Memory B cell (primary cell): ENCODE data around the gene HOXA6.
A peak's percentile ranks its signal among the peaks of the same experiment; 100 is the strongest.

ENCODE experiments used
- ATAC-seq: fragments of 150-1000 bp; cut with Tn5 transposase; 2 replicates; pipeline ENCODE4 v1.10.0; 2021; ENCODE audit warnings: low read depth, mild to moderate bottlenecking, moderate library complexity
- DNase-seq, 2 donors: peaks; one replicate each; pipeline ENCODE4 v3.0.0; 2022; ENCODE audit warnings: low spot score in 2 of 2
- H3K27ac Mint-ChIP-seq: one replicate; pipeline ENCODE4 v1.8.0; 2022; ENCODE audit warnings: mild to moderate bottlenecking, moderate library complexity, mixed read lengths
- H3K27me3 Mint-ChIP-seq: one replicate; pipeline ENCODE4 v1.8.0; 2022; ENCODE audit warnings: mixed read lengths
- H3K36me3 Mint-ChIP-seq: one replicate; pipeline ENCODE4 v1.8.0; 2022; ENCODE audit warnings: mild to moderate bottlenecking, mixed read lengths
- H3K4me1 Mint-ChIP-seq: one replicate; pipeline ENCODE4 v1.8.0; 2022; ENCODE audit warnings: mixed read lengths
- H3K4me3 Mint-ChIP-seq: one replicate; pipeline ENCODE4 v1.8.0; 2022; ENCODE audit warnings: mild to moderate bottlenecking, moderate library complexity, mixed read lengths
- H3K9me3 Mint-ChIP-seq: one replicate; pipeline ENCODE4 v1.8.0; 2022; ENCODE audit warnings: mixed read lengths

Gene HOXA6

DNA sequence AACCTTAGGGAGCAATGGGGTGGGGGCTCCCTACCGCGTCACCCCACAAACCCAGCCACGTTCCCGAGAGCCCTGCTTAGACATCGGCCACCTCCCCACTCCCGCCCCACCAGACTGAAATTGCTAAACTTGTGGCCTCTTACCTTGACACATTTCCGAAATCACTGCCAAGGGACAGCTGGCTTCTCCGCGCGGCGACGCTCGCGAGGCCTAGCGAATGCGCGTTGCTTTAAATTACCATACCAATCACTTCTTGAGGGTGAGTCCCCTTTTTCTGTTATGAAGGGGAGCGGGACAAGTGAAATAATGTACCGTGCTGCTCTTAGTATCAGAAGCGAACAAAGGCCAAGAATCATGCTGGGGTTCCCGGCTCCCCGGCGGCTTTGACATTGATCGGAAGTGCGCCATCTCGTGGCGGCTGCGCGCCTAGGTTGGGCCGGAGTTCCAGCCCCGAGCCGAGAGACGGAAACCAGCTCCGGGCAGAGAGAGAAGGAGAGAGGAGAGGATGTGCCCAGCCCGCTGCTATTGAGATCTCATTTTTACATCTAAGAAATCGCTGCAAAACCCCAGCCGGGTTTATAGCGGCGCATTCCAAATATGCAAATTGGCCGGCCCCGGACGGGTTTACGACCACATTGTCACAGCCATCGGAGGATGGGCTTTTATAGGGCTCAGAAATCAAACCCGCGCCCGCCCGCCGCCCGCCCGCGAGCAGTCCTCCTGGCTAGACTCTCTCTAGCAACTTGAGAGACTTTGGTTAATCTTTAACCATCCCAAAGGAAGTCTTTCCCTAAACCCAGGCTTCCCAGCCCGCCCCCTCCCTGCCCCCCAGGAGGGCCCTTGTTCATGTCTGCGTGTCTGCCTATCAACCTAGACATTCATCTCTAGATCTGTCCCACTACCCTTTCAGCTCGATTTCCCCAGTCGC, 32.2 kb upstream of the HOXA6 start:
- Mint-ChIP-seq H3K9me3 (no peaks in the 10 kb centered on the region), H3K27me3 (peaks cover 28% of the 10 kb centered on the region), H3K4me1 (peaks cover 6% of the 10 kb centered on the region), H3K27ac (no peak overlapping the region), H3K36me3 (no peaks in the 10 kb centered on the region), H3K4me3 (no peak overlapping the region)
- peak in 1 of 2 donors; percentile 48 for DNase-seq
- peak; percentile 39 for ATAC-seq

DNA sequence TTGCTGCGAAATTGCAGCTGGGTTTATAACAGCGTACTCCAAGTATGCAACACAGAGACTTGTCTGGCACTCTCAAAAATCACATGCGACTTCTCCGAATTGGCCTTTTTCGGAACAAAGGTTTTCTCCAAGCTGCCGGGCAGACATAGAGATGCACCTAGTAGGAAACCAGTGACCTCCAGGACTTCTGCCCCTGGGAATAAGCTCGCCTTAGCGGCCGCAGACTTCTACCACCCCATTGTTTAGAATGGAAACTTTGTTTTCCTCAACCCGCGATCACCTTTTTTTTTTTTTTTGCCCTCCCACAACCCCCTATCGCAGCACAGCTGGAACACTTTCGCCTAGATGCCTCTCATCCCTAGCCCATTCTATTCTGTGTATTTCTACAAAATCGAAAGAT, 31.5 kb upstream of the HOXA6 start:
- no peak overlapping the region for H3K27ac Mint-ChIP-seq
- no peaks in the 10 kb centered on the region for H3K36me3 Mint-ChIP-seq
- no peak for DNase-seq

GRCh38 chr7:27178366-27178765, 30.8 kb upstream of the HOXA6 start:
- no peak for ATAC-seq
- no peak for DNase-seq
- no peak overlapping the region for H3K4me3 Mint-ChIP-seq
- H3K27me3 Mint-ChIP-seq = peaks cover 28% of the 10 kb centered on the region
- no peaks in the 10 kb centered on the region for H3K36me3 Mint-ChIP-seq
- no peak overlapping the region for H3K27ac Mint-ChIP-seq
- H3K9me3 Mint-ChIP-seq = no peaks in the 10 kb centered on the region
- peaks cover 5% of the 10 kb centered on the region for H3K4me1 Mint-ChIP-seq

More for the DNA sequence above, 31.5 kb upstream of the HOXA6 start:
- Mint-ChIP-seq H3K27me3 (peaks cover 28% of the 10 kb centered on the region), H3K4me1 (peaks cover 5% of the 10 kb centered on the region), H3K4me3 (no peak overlapping the region), H3K9me3 (no peaks in the 10 kb centered on the region)
- ATAC-seq = no peak

- H3K4me1 Mint-ChIP-seq = peaks cover 5% of the 10 kb centered on the region
- no peaks in the 10 kb centered on the region for H3K36me3 Mint-ChIP-seq
These were observed 30.3 kb upstream of the HOXA6 start for GRCh38 chr7:27177795-27178320.

DNA sequence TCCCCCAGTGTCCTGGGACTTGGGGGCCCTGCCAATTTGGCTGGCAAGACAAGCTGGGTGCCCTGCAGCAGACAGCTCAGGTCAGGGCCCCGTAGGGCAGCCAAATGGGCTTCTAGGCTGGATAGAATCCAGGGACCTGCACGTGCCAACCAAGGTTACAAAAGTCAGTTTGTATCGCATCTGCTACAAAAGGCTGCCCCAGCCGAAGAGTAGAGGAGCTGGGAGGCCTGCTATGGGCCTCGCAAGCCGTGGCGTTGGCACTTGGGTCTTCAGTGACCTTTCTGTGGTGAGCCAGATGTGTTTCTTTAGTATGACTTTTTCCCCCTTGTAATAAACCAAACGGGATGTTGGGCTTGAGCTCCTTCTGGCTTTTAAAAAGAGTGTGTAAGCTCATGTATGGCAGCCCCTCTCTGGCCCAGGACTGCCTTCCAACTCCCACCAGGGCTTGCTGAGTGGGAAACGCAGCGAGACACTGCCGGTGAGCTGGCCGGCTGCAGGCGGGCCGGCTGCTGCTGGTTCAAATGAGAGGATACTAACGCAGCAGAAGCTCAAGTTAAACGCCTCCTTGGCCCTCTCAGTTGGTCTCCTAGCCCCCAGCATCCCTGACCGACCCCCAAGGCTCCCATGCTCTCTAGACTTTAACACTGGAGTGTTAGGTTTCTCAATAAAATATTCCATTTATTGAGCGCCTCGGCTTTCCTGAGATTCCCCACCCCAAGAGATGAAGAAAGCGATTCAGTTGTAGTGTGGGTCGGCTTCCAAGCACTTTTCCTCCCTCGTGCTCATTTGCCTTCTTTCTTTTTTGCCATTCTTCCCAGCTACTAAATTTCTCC, 29.6 kb upstream of the HOXA6 start:
- H3K27me3 Mint-ChIP-seq = peaks cover 25% of the 10 kb centered on the region
- DNase-seq (no peak), ATAC-seq (no peak)

More at GRCh38 chr7:27177795-27178320, 30.3 kb upstream of the HOXA6 start:
- Mint-ChIP-seq H3K4me3 (no peak overlapping the region), H3K27ac (no peak overlapping the region), H3K27me3 (peaks cover 26% of the 10 kb centered on the region), H3K9me3 (no peaks in the 10 kb centered on the region)
- ATAC-seq (no peak), DNase-seq (no peak)

GRCh38 chr7:27176524-27176845, 28.9 kb upstream of the HOXA6 start:
- Mint-ChIP-seq H3K27me3 (peaks cover 30% of the 10 kb centered on the region), H3K4me3 (no peak overlapping the region), H3K36me3 (no peaks in the 10 kb centered on the region), H3K27ac (no peak overlapping the region), H3K9me3 (no peaks in the 10 kb centered on the region), H3K4me1 (peaks cover 7% of the 10 kb centered on the region)
- ATAC-seq = no peak
- no peak for DNase-seq

More for the DNA sequence above, 29.6 kb upstream of the HOXA6 start:
- Mint-ChIP-seq H3K4me3 (no peak overlapping the region), H3K36me3 (no peaks in the 10 kb centered on the region), H3K27ac (no peak overlapping the region), H3K4me1 (peaks cover 5% of the 10 kb centered on the region), H3K9me3 (no peaks in the 10 kb centered on the region)

GRCh38 chr7:27175626-27176523, 28.3 kb upstream of the HOXA6 start:
- no peak overlapping the region for H3K27ac Mint-ChIP-seq
- H3K36me3 Mint-ChIP-seq = no peaks in the 10 kb centered on the region
- H3K27me3 Mint-ChIP-seq = peaks cover 31% of the 10 kb centered on the region
- ATAC-seq = no peak
- no peaks in the 10 kb centered on the region for H3K9me3 Mint-ChIP-seq
- no peak overlapping the region for H3K4me3 Mint-ChIP-seq
- H3K4me1 Mint-ChIP-seq = peaks cover 8% of the 10 kb centered on the region
- no peak for DNase-seq

- ATAC-seq (no peak), DNase-seq (no peak)
- Mint-ChIP-seq H3K9me3 (no peaks in the 10 kb centered on the region), H3K27me3 (peaks cover 28% of the 10 kb centered on the region), H3K4me3 (no peak overlapping the region), H3K36me3 (no peaks in the 10 kb centered on the region), H3K4me1 (peaks cover 5% of the 10 kb centered on the region), H3K27ac (no peak overlapping the region)
These were observed 27.5 kb upstream of the HOXA6 start for GRCh38 chr7:27174874-27175625.

DNA sequence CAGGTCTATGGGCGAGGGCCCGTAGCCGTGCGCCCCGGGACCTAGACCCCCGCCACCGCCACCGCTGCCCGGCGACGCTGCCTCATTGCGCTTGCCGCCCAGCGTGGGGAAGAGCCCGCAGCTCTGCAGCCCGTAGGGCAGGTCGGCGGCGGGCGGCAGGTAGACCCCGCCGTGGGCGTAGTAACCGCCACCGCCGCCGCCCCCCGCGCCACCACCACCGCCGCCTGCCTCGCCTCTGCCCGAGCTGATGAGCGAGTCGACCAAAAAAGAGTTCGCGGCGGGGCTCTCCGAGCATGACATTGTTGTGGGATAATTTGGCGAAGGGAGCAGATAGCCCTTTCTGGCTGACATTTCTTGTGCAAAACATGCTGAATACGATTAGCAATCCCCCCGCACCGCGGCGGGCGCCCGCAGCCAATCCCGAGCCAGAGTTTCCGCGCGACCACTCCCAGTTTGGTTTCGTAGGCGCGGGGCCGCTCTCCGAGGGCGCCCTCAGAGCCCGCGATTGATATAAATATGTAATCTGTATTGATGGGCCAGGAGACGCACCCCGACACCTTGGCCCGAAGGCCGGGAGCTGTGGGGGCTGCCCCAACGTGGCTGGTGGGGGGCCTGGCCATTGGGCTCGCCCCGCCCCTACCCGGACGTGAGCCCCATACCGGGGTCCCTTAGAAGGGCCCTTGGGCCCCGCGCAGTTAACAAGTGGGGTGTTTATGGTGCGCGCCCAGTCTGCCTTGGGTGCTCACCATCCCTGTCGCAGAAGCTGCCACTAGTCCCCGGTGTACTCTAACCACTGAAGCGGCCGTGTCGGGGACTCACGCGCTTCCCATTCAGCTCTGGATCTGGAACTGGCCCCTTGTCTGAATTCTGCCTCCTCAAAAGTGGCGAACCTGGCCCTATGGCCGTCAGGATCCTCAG, 26.6 kb upstream of the HOXA6 start, which contains the start of gene HOXA10:
HOXA10 (minus strand) TSS at position 365 of the 918 bp plus-strand sequence; CDS start at position 351, 14 bp downstream.
- Mint-ChIP-seq H3K4me1 (peaks cover 3% of the 10 kb centered on the region), H3K9me3 (no peaks in the 10 kb centered on the region), H3K4me3 (peak within 1 kb of the TSS; percentile 46), H3K27me3 (peaks cover 23% of the 10 kb centered on the region), H3K36me3 (no peaks in the 10 kb centered on the region), H3K27ac (no peak within 1 kb of the TSS)
- DNase-seq = no peak
- no peak for ATAC-seq

GRCh38 chr7:27173511-27173955, 26.0 kb upstream of the HOXA6 start:
- H3K27ac Mint-ChIP-seq = no peak overlapping the region
- no peaks in the 10 kb centered on the region for H3K36me3 Mint-ChIP-seq
- DNase-seq = peak in 1 of 2 donors; percentile 57
- H3K4me1 Mint-ChIP-seq = peaks cover 6% of the 10 kb centered on the region
- ATAC-seq = peak; percentile 67
- peaks cover 26% of the 10 kb centered on the region for H3K27me3 Mint-ChIP-seq
- H3K4me3 Mint-ChIP-seq = no peak overlapping the region
- no peaks in the 10 kb centered on the region for H3K9me3 Mint-ChIP-seq

- DNase-seq (peak in 1 of 2 donors; percentile 47), ATAC-seq (no peak)
- Mint-ChIP-seq H3K27ac (peak overlapping the region; percentile 85), H3K36me3 (no peaks in the 10 kb centered on the region), H3K9me3 (no peaks in the 10 kb centered on the region), H3K4me1 (peaks cover 6% of the 10 kb centered on the region), H3K4me3 (peak overlapping the region; percentile 46), H3K27me3 (peaks cover 26% of the 10 kb centered on the region)
These were observed 25.4 kb upstream of the HOXA6 start for GRCh38 chr7:27172823-27173510.
